Measurements from ENCODE around the gene BLTP3A.
"Not testable (repeated sequence)": the region's sequence is repeated elsewhere in the genome, so short reads cannot be mapped to it uniquely, and the experiment has no call there.

- TF ChIP-seq BRCA1 (IDR thresholded peaks at IDR 0.05; ENCODE audit: low read depth, low read length); PBX3 (IDR thresholded peaks at IDR 0.05; ENCODE audit: insufficient replicate concordance, low read depth, low read length); ATF2 (IDR thresholded peaks at IDR 0.05; ENCODE audit: low read length); TCF12 (IDR thresholded peaks at IDR 0.05; ENCODE audit: low read depth, low read length); STAT3 (IDR thresholded peaks at IDR 0.05; ENCODE audit: low read depth, low read length): not testable (repeated sequence)
Measured at GRCh38 chr6:34756513-34756856, 35.4 kb upstream of the BLTP3A start.

Data from GM12878 (cell line).